GM12878 (cell line): ENCODE data around the gene IFNA16.

ENCODE experiments used
- CREM ChIP-seq: IDR thresholded peaks from 2 replicates; pipeline ENCODE4 v1.6.1; 2014; ENCODE audit warnings: antibody characterized with exemption, low read depth
- POLR2A ChIP-seq: IDR thresholded peaks from 2 replicates; pipeline ENCODE4 v1.6.1; 2011; ENCODE audit warnings: low read depth, mild to moderate bottlenecking, low read length
- TF ChIP-seq, protein P1 (sequence below), 3 experiments: IDR thresholded peaks in 2 of 3; conservative IDR thresholded peaks in 1 of 3; 2 replicates each; pipeline ENCODE4 v1.5.1; 2011; ENCODE audit warnings: low read depth in 3 of 3, low read length in 3 of 3, mild to moderate bottlenecking in 3 of 3, control low read depth in 2 of 3, moderate library complexity in 2 of 3, inconsistent platforms in 1 of 3, mixed read lengths in 1 of 3; ENCODE audit not compliant: control insufficient read depth in 2 of 3, insufficient read depth in 1 of 3; ENCODE audit errors: extremely low read depth in 1 of 3

DNA sequence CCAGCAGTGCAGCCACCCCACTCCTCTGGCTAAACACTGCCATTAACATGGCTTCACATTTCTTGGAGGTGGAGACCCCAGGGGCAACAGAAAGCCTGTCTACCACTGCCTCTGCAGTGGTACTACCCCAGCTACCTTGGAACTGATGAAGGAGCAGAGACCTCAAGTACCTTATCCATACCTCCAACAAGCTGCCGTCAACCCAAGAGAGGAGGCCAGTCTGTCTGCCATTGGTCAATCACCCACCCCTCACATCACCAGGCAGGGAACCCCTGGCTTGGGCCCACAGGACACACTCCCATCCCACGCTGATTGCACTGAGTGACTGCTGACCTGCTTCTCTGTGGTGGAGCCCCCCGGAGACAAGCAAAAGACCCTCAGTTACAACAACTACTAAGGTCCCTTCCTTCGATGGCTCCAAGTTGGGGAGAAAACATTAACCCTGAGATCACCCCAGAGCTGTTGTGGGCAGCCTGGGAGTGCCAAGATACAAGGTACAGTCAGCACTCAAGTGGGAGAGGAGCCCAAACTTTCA is 17.1 kb upstream of the IFNA16 start:
- no peak for TF ChIP-seq POLR2A
- TF ChIP-seq, protein P1, sequence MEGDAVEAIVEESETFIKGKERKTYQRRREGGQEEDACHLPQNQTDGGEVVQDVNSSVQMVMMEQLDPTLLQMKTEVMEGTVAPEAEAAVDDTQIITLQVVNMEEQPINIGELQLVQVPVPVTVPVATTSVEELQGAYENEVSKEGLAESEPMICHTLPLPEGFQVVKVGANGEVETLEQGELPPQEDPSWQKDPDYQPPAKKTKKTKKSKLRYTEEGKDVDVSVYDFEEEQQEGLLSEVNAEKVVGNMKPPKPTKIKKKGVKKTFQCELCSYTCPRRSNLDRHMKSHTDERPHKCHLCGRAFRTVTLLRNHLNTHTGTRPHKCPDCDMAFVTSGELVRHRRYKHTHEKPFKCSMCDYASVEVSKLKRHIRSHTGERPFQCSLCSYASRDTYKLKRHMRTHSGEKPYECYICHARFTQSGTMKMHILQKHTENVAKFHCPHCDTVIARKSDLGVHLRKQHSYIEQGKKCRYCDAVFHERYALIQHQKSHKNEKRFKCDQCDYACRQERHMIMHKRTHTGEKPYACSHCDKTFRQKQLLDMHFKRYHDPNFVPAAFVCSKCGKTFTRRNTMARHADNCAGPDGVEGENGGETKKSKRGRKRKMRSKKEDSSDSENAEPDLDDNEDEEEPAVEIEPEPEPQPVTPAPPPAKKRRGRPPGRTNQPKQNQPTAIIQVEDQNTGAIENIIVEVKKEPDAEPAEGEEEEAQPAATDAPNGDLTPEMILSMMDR (IDR thresholded peaks at IDR 0.05 in 2 of 3, conservative IDR thresholded peaks at IDR 0.05 in 1 of 3; ENCODE audit: control insufficient read depth in 2 of 3, extremely low read depth in 1 of 3, insufficient read depth in 1 of 3, low read depth in 3 of 3, low read length in 3 of 3) = no peak
- TF ChIP-seq CREM = no peak
